HG03342 (cell line): Measurements from ENCODE around the gene PCDHA7.
"Not testable (repeated sequence)": the region's sequence is repeated elsewhere in the genome, so short reads cannot be mapped to it uniquely, and the experiment has no call there.

Experiments
- ATAC-seq: cut with Tn5 transposase; IDR thresholded peaks from one replicate; pipeline ENCODE4 v1.9.1; 2021; ENCODE audit warnings: mild to moderate bottlenecking, moderate library complexity; ENCODE audit not compliant: unreplicated experiment

The PCDHA7 gene

GRCh38 chr5:140833993-140834392 is at the start of gene PCDHA7:
TSS of gene PCDHA7 (plus strand) at chr5:140834269. CDS start at chr5:140834384, 115 bp downstream.
- no peak for ATAC-seq

GRCh38 chr5:140785905-140786686 is 48.0 kb upstream of the PCDHA7 start, which contains the start of gene PCDHA1:
TSS of gene PCDHA1 (plus strand) at chr5:140786140.
- no peak for ATAC-seq

GRCh38 chr5:140787422-140787821 is 46.6 kb upstream of the PCDHA7 start:
- not testable (repeated sequence) for ATAC-seq

- not testable (repeated sequence) for ATAC-seq
These were observed 46.1 kb upstream of the PCDHA7 start for GRCh38 chr5:140787849-140788504.

- ATAC-seq, result no peak
These were observed 43.0 kb upstream of the PCDHA7 start for GRCh38 chr5:140791089-140791488.

GRCh38 chr5:140794595-140795258 is 39.3 kb upstream of the PCDHA7 start, which contains the start of gene PCDHA2:
TSS of gene PCDHA2 (plus strand) at chr5:140794852.
- no peak for ATAC-seq

- no peak for ATAC-seq
These were observed 38.8 kb upstream of the PCDHA7 start for GRCh38 chr5:140795259-140795641.

- not testable (repeated sequence) for ATAC-seq
These were observed 37.9 kb upstream of the PCDHA7 start for GRCh38 chr5:140796072-140796717.

- ATAC-seq, result no peak
These were observed 37.4 kb upstream of the PCDHA7 start for GRCh38 chr5:140796718-140797095.

GRCh38 chr5:140800816-140801493 is 33.1 kb upstream of the PCDHA7 start, which contains the start of gene PCDHA3:
TSS of gene PCDHA3 (plus strand) at chr5:140801057.
- ATAC-seq, result no peak

- ATAC-seq, result no peak
These were observed 32.6 kb upstream of the PCDHA7 start for GRCh38 chr5:140801494-140801841.

GRCh38 chr5:140802381-140802780 is 31.7 kb upstream of the PCDHA7 start:
- ATAC-seq, result not testable (repeated sequence)

- no peak for ATAC-seq
These were observed 31.2 kb upstream of the PCDHA7 start for GRCh38 chr5:140802781-140803271.

- ATAC-seq, result no peak
These were observed 27.0 kb upstream of the PCDHA7 start, which contains the start of gene PCDHA4 for GRCh38 chr5:140806834-140807775. TSS of gene PCDHA4 (plus strand) at chr5:140807068.

- ATAC-seq, result not testable (repeated sequence)
These were observed 25.7 kb upstream of the PCDHA7 start for GRCh38 chr5:140808241-140808888.

GRCh38 chr5:140808889-140809291 is 25.2 kb upstream of the PCDHA7 start:
- no peak for ATAC-seq

- ATAC-seq, result no peak
These were observed 12.4 kb upstream of the PCDHA7 start, which contains the start of gene PCDHA5 for GRCh38 chr5:140821375-140822280. TSS of gene PCDHA5 (plus strand) at chr5:140821613.

- ATAC-seq, result no peak
These were observed 11.8 kb upstream of the PCDHA7 start for GRCh38 chr5:140822281-140822629.
